HCT116 (cell line): ENCODE data around the gene CKLF. TPM values are rescaled to one million over a fixed set of nuclear protein-coding genes. Genes with fewer than 3 reads are reported as not detected.

ENCODE experiments used
- ATAC-seq: fragments of 200-7000 bp; cut with Tn5 transposase; 2 replicates; pipeline ENCODE4 v1.9.1; 2020; ENCODE audit warnings: mild to moderate bottlenecking, moderate library complexity
- BruUV-seq: library from RNA; stranded (reverse); fragments of 400-500 nt; replicated peaks from 2 replicates; lab custom pipeline; 2021; lab: Mats Ljungman, UMichigan
- CTCF ChIA-PET: fragments of 300-600 bp; sonication (Branson Sonifier 250); formaldehyde crosslinking; loops from one replicate; lab custom pipeline; 2021; ENCODE audit warnings: antibody characterized with exemption; lab: Charles Lee
- POLR2A ChIA-PET: fragments of 300-600, 350-600 bp; sonication (Branson Sonifier 250); formaldehyde crosslinking; loops from one replicate; lab custom pipeline; 2021; ENCODE audit warnings: antibody characterized with exemption; lab: Charles Lee
- RAD21 ChIA-PET, 2 experiments: fragments of 300-600 bp; sonication (Branson Sonifier 250); formaldehyde crosslinking; loops; one replicate each; lab custom pipeline; 2023; ENCODE audit warnings: low total read pairs in 2 of 2; ENCODE audit not compliant: uncharacterized antibody in 2 of 2, unreplicated experiment in 2 of 2, low non-redundant PET in 1 of 2; lab: Charles Lee
- DNase-seq: peaks from one replicate; pipeline ENCODE4 v3.0.0-alpha.2; 2010; ENCODE audit warnings: low read depth, low spot score
- H2AFZ ChIP-seq: fragments of 200-600 bp; shearing (Covaris generic), sonication (generic); 2 replicates; pipeline ENCODE4 v1.6.1; 2017; ENCODE audit warnings: low read depth, mixed run types, mixed read lengths, antibody characterized with exemption, low read length; ENCODE audit not compliant: poor library complexity, severe bottlenecking
- H3K27ac ChIP-seq: 2 replicates; pipeline ENCODE4 v1.5.1; 2012; ENCODE audit warnings: low read depth, low read length
- H3K27me3 ChIP-seq: fragments of 200-600 bp; sonication (generic); 2 replicates; pipeline ENCODE4 v1.6.1; 2016; ENCODE audit warnings: mixed run types, low read length, mixed read lengths; ENCODE audit not compliant: insufficient read depth
- H3K36me3 ChIP-seq, 2 experiments: fragments of 200-500 bp in 1 of 2; fragments of 200-600 bp in 1 of 2; sonication (Bioruptor generic) in 1 of 2; sonication (generic) in 1 of 2; 2 replicates each; pipeline versions ENCODE4 v1.5.1 to v1.6.1; 2014 to 2016; ENCODE audit warnings: low read length in 2 of 2, inconsistent platforms in 1 of 2, mixed read lengths in 1 of 2, mixed run types in 1 of 2; ENCODE audit not compliant: insufficient read depth in 2 of 2, control insufficient read depth in 1 of 2
- H3K4me1 ChIP-seq, 2 experiments: fragments of 200-600 bp in 1 of 2; sonication (generic) in 1 of 2; 2 replicates each; pipeline versions ENCODE4 v1.5.1 to v1.6.1; 2012 to 2017; ENCODE audit warnings: low read length in 2 of 2, inconsistent platforms in 1 of 2, mild to moderate bottlenecking in 1 of 2, mixed read lengths in 1 of 2, mixed run types in 1 of 2, moderate library complexity in 1 of 2; ENCODE audit not compliant: insufficient read depth in 2 of 2, control insufficient read depth in 1 of 2
- H3K4me2 ChIP-seq: fragments of 200-600 bp; sonication (generic); 2 replicates; pipeline ENCODE4 v1.6.1; 2017; ENCODE audit warnings: mixed run types, low read length, mixed read lengths
- H3K4me3 ChIP-seq, 2 experiments: fragments of 200-600 bp in 1 of 2; sonication (generic) in 1 of 2; replicated peaks in 1 of 2; 2 replicates each; pipeline ENCODE4 v1.5.1; 2011 to 2016; ENCODE audit warnings: low read length in 2 of 2, control low read depth in 1 of 2, low read depth in 1 of 2, mild to moderate bottlenecking in 1 of 2, mixed read lengths in 1 of 2, mixed run types in 1 of 2
- H3K79me2 ChIP-seq: fragments of 200-600 bp; sonication (generic); 2 replicates; pipeline ENCODE4 v1.6.1; 2017; ENCODE audit warnings: mild to moderate bottlenecking, mixed run types, low read length, moderate library complexity, mixed read lengths; ENCODE audit not compliant: insufficient read depth
- H3K9ac ChIP-seq: fragments of 200-600 bp; sonication (generic); 2 replicates; pipeline ENCODE4 v1.6.1; 2016; ENCODE audit warnings: low read length, mixed read lengths
- H3K9me2 ChIP-seq: fragments of 200-600 bp; sonication (generic), shearing (Covaris generic); 2 replicates; pipeline ENCODE4 v1.6.1; 2017; ENCODE audit warnings: mixed run types, mild to moderate bottlenecking, moderate library complexity; ENCODE audit not compliant: insufficient read depth
- H3K9me3 ChIP-seq, 2 experiments: fragments of 200-500 bp in 1 of 2; fragments of 200-600 bp in 1 of 2; sonication (Bioruptor generic) in 1 of 2; sonication (generic) in 1 of 2; 2 replicates each; pipeline ENCODE4 v1.6.1; 2014 to 2017; ENCODE audit warnings: low read length in 2 of 2, mixed read lengths in 2 of 2, inconsistent platforms in 1 of 2, low read depth in 1 of 2, mild to moderate bottlenecking in 1 of 2, mixed run types in 1 of 2, moderate library complexity in 1 of 2; ENCODE audit not compliant: control insufficient read depth in 1 of 2, insufficient read depth in 1 of 2
- H4K20me1 ChIP-seq: fragments of 200-600 bp; sonication (generic), shearing (Covaris generic); 2 replicates; pipeline ENCODE4 v1.6.1; 2017; ENCODE audit warnings: mixed run types, mild to moderate bottlenecking, moderate library complexity; ENCODE audit not compliant: insufficient read depth
- CBX3 ChIP-seq: IDR thresholded peaks from 2 replicates; pipeline ENCODE4 v1.6.1; 2012; ENCODE audit warnings: low read depth
- CTCF ChIP-seq, 3 experiments: fragments of 200-600 bp in 1 of 3; sonication (generic) in 1 of 3; IDR thresholded peaks in 2 of 3; conservative IDR thresholded peaks in 1 of 3; 2 replicates each; pipeline ENCODE4 v1.5.1; 2012 to 2017; ENCODE audit warnings: low read depth in 2 of 3, low read length in 2 of 3, antibody characterized with exemption in 1 of 3, borderline replicate concordance in 1 of 3, control low read depth in 1 of 3, mild to moderate bottlenecking in 1 of 3, mixed read lengths in 1 of 3, mixed run types in 1 of 3, moderate library complexity in 1 of 3; ENCODE audit not compliant: insufficient read depth in 1 of 3
- EGR1 ChIP-seq: IDR thresholded peaks from 2 replicates; pipeline ENCODE4 v1.6.1; 2012; ENCODE audit warnings: low read depth
- ELF1 ChIP-seq: IDR thresholded peaks from 2 replicates; pipeline ENCODE4 v1.6.1; 2012; ENCODE audit warnings: low read depth, borderline replicate concordance
- EZH2phosphoT487 ChIP-seq: fragments of 200-600 bp; IDR thresholded peaks from 2 replicates; pipeline ENCODE4 v1.6.1; 2018; ENCODE audit warnings: antibody characterized with exemption, borderline replicate concordance
- JUND ChIP-seq: IDR thresholded peaks from 2 replicates; pipeline ENCODE4 v1.6.1; 2012
- POLR2A ChIP-seq: IDR thresholded peaks from 2 replicates; pipeline ENCODE4 v1.7.0; 2011; ENCODE audit warnings: borderline replicate concordance; ENCODE audit not compliant: insufficient read depth, insufficient read length; ENCODE audit errors: extremely low read depth
- SIN3A ChIP-seq: IDR thresholded peaks from 2 replicates; pipeline ENCODE4 v1.6.1; 2012; ENCODE audit warnings: low read depth
- TCF7L2 ChIP-seq: IDR thresholded peaks from 2 replicates; pipeline ENCODE4 v1.7.0; 2011; ENCODE audit warnings: borderline replicate concordance, inconsistent platforms; ENCODE audit not compliant: insufficient read depth, insufficient read length; ENCODE audit errors: extremely low read depth
- YY1 ChIP-seq: IDR thresholded peaks from 2 replicates; pipeline ENCODE4 v1.6.1; 2011; ENCODE audit warnings: low read length, low read depth, moderate library complexity, mild to moderate bottlenecking; ENCODE audit not compliant: insufficient replicate concordance; ENCODE audit errors: extremely low read depth
- ZBTB33 ChIP-seq: IDR thresholded peaks from 2 replicates; pipeline ENCODE4 v1.6.1; 2011; ENCODE audit warnings: mild to moderate bottlenecking, low read length, moderate library complexity; ENCODE audit not compliant: insufficient replicate concordance; ENCODE audit errors: extremely low read depth
- intact Hi-C: fragments of 100-400 bp; cut with micrococcal nuclease; formaldehyde crosslinking; loops from 2 replicates; pipeline ENCODE4 v1.10.0; 2022
- total RNA-seq: library from RNA; stranded (reverse); gene quantifications from one replicate; pipeline ENCODE4 v1.2.1, GENCODE V29; 2021; ENCODE audit not compliant: unreplicated experiment

The CKLF gene
- total RNA-seq, 1 experiment from 2014 or later = 38.6 TPM

- H3K79me2 ChIP-seq = no peaks in the 10 kb centered on the region
- H3K4me1 ChIP-seq = peaks cover 0 to 3% of the 10 kb centered on the region in 2 experiments; a peak in 1 of 4 replicates
- no peak overlapping the region for H3K4me3 ChIP-seq
- TF ChIP-seq JUND = no peak
- TF ChIP-seq EZH2phosphoT487 = no peak
- TF ChIP-seq EGR1 = no peak
- no peak for TF ChIP-seq CBX3
- no peak for TF ChIP-seq TCF7L2
- no peak for TF ChIP-seq ZBTB33
- TF ChIP-seq POLR2A = no peak
- TF ChIP-seq YY1 = no peak
- no peak for TF ChIP-seq ELF1
- TF ChIP-seq SIN3A = no peak
- no peak for TF ChIP-seq CTCF (IDR thresholded peaks at IDR 0.05 in 2 of 3, conservative IDR thresholded peaks at IDR 0.05 in 1 of 3; ENCODE audit: borderline replicate concordance in 1 of 3, insufficient read depth in 1 of 3, low read depth in 2 of 3, low read length in 2 of 3)
- TF ChIP-seq, all 23 proteins: peak for 0
- no peaks in the 10 kb centered on the region for H3K9me2 ChIP-seq
- H4K20me1 ChIP-seq = no peaks in the 10 kb centered on the region
- BruUV-seq = no TSS peak
- ChIA-PET RAD21 (no interaction called here), CTCF (no interaction called here), POLR2A (no interaction called here)
- no peak overlapping the region for H2AFZ ChIP-seq
- no peak overlapping the region for H3K9ac ChIP-seq
- DNase-seq (no peak), ATAC-seq (no peak)
- H3K4me2 ChIP-seq = no peak overlapping the region
- H3K27ac ChIP-seq = no peak overlapping the region
- H3K9me3 ChIP-seq = no peaks in the 10 kb centered on the region
- H3K36me3 ChIP-seq = no peaks in the 10 kb centered on the region; a peak in 1 of 4 replicates
- intact Hi-C loops = no loop called here
- H3K27me3 ChIP-seq = no peaks in the 10 kb centered on the region
Observed at GRCh38 chr16:66543541-66543940, 8.8 kb upstream of the CKLF start.
